HepG2 (cell line): ENCODE measurements around the gene HMGB2. TPM values are rescaled to one million over a fixed set of nuclear protein-coding genes. Genes with fewer than 3 reads are reported as not detected.

Experiments used
- ARNTL ChIP-seq: sonication (generic); formaldehyde crosslinking; IDR thresholded peaks from 2 replicates; pipeline ENCODE4 v1.4.0; 2020; ENCODE audit warnings: mild to moderate bottlenecking, missing genetic modification reagents
- CEBPZ ChIP-seq: IDR thresholded peaks from 2 replicates; pipeline ENCODE4 v1.6.1; 2012; ENCODE audit warnings: low read length, improper control_type of control experiment
- DMAP1 ChIP-seq: IDR thresholded peaks from 2 replicates; pipeline ENCODE4 v1.6.1; 2016
- EHMT2 ChIP-seq: fragments of 200-600 bp; sonication (generic); IDR thresholded peaks from 2 replicates; pipeline ENCODE4 v1.7.0; 2017; ENCODE audit warnings: antibody characterized with exemption, low read depth, low read length, borderline replicate concordance
- HNF1A ChIP-seq, 2 experiments: sonication (generic) in 1 of 2; formaldehyde crosslinking in 1 of 2; IDR thresholded peaks; 2 replicates each; pipeline versions ENCODE4 v1.4.0 to v1.6.1; 2016 to 2020; ENCODE audit warnings: borderline replicate concordance in 1 of 2, low read depth in 1 of 2, mild to moderate bottlenecking in 1 of 2, missing genetic modification reagents in 1 of 2
- HOXA7 ChIP-seq: sonication (generic); formaldehyde crosslinking; IDR thresholded peaks from 2 replicates; pipeline ENCODE4 v1.8.1; 2022; ENCODE audit warnings: mild to moderate bottlenecking, missing genetic modification reagents, moderate library complexity
- KDM5B ChIP-seq: sonication (generic); formaldehyde crosslinking; IDR thresholded peaks from 2 replicates; pipeline ENCODE4 v1.4.0; 2020; ENCODE audit warnings: missing genetic modification reagents, mild to moderate bottlenecking, borderline replicate concordance
- KMT2A ChIP-seq: sonication (generic); formaldehyde crosslinking; IDR thresholded peaks from 2 replicates; pipeline ENCODE4 v1.4.0; 2020; ENCODE audit warnings: missing genetic modification reagents
- MYNN ChIP-seq: sonication (generic); formaldehyde crosslinking; IDR thresholded peaks from 2 replicates; pipeline ENCODE4 v1.4.0; 2020; ENCODE audit warnings: mild to moderate bottlenecking, low read depth, missing genetic modification reagents
- RBM39 ChIP-seq: fragments of 200-400 bp; formaldehyde crosslinking; IDR thresholded peaks from one replicate; pipeline ENCODE4 v1.6.1; 2018; ENCODE audit warnings: antibody characterized with exemption, mild to moderate bottlenecking, low read depth, low read length; ENCODE audit not compliant: poor library complexity, severe bottlenecking
- SPEN ChIP-seq: sonication (generic); formaldehyde crosslinking; IDR thresholded peaks from 2 replicates; pipeline ENCODE4 v1.5.1; 2020; ENCODE audit warnings: low read depth, mild to moderate bottlenecking, missing genetic modification reagents
- ZFP36L2 ChIP-seq: sonication (generic); formaldehyde crosslinking; IDR thresholded peaks from 2 replicates; pipeline ENCODE4 v1.4.0; 2020; ENCODE audit warnings: missing genetic modification reagents
- ZFY ChIP-seq: sonication (generic); formaldehyde crosslinking; IDR thresholded peaks from 2 replicates; pipeline ENCODE4 v1.4.0; 2020; ENCODE audit warnings: missing genetic modification reagents
- ZNF121 ChIP-seq: sonication (generic); formaldehyde crosslinking; IDR thresholded peaks from 2 replicates; pipeline ENCODE4 v1.5.0; 2020; ENCODE audit warnings: mild to moderate bottlenecking, missing genetic modification reagents
- ZNF280B ChIP-seq: sonication (generic); formaldehyde crosslinking; IDR thresholded peaks from 2 replicates; pipeline ENCODE4 v1.5.0; 2020; ENCODE audit warnings: missing genetic modification reagents, mild to moderate bottlenecking, borderline replicate concordance
- ZNF292 ChIP-seq: sonication (generic); formaldehyde crosslinking; IDR thresholded peaks from 2 replicates; pipeline ENCODE4 v1.8.1; 2022; ENCODE audit warnings: mild to moderate bottlenecking, low read depth, missing genetic modification reagents, borderline replicate concordance
- ZNF34 ChIP-seq: sonication (generic); formaldehyde crosslinking; IDR thresholded peaks from 2 replicates; pipeline ENCODE4 v1.4.0; 2020; ENCODE audit warnings: mild to moderate bottlenecking, missing genetic modification reagents, borderline replicate concordance
- ZNF501 ChIP-seq: sonication (generic); formaldehyde crosslinking; IDR thresholded peaks from 2 replicates; pipeline ENCODE4 v1.5.1; 2020; ENCODE audit warnings: mild to moderate bottlenecking, moderate library complexity, missing genetic modification reagents
- ZNF672 ChIP-seq: sonication (generic); formaldehyde crosslinking; IDR thresholded peaks from 2 replicates; pipeline ENCODE4 v1.8.1; 2022; ENCODE audit warnings: missing genetic modification reagents
- polyA plus RNA-seq, 8 experiments: library from polyadenylated mRNA; depleted of rRNA in 3 of 8; stranded (reverse) in 7 of 8; unstranded in 1 of 8; fragments of >200 nt; fragmentation: Illumina TruSeq in 4 of 8; extraction: Trizol in 4 of 8; gene quantifications; 2 replicates each; pipeline versions ENCODE4 v1.2.1 to v1.2.3, GENCODE V29; 2011 to 2016; ENCODE audit warnings: low read depth in 4 of 8, missing spikeins in 1 of 8, mixed read lengths in 1 of 8; ENCODE audit not compliant: insufficient read depth in 1 of 8
- total RNA-seq, 5 experiments: library from RNA; depleted of rRNA; stranded (reverse); fragments of >200 nt; fragmentation: Illumina TruSeq; extraction: Trizol; gene quantifications; 2 replicates each; pipeline ENCODE4 v1.2.3, GENCODE V29; 2016; ENCODE audit warnings: low read depth in 1 of 5

HMGB2 gene
- total and polyA plus RNA-seq, 2 of the 13 experiments (the other 11 are each of a cell fraction or from before 2014, with no cell fraction given): 90.5 to 332 TPM

- TF ChIP-seq HNF1A (IDR thresholded peaks at IDR 0.05; ENCODE audit: low read depth) (no peak), HNF1A (CRISPR knock-in tag; IDR thresholded peaks at IDR 0.05; ENCODE audit: borderline replicate concordance) (peak; percentile 32; the same call in 1 of the 2 replicates), MYNN (CRISPR knock-in tag) (0 out of 2 replicates have a peak, but pooled peaks have one; percentile 37), KMT2A (CRISPR knock-in tag) (peak; percentile 81), ARNTL (CRISPR knock-in tag) (peak; percentile 77), ZNF280B (CRISPR knock-in tag) (peak; percentile 56; the same call in 1 of the 2 replicates), KDM5B (peak; percentile 72; the same call in 1 of the 2 replicates), DMAP1 (CRISPR knock-in tag) (no peak), HOXA7 (CRISPR knock-in tag) (no peak), ZNF34 (CRISPR knock-in tag) (no peak), EHMT2 (peak; percentile 40; the same call in 1 of the 2 replicates), ZFY (CRISPR knock-in tag) (peak; percentile 94), RBM39 (peak; percentile 64), ZNF501 (CRISPR knock-in tag) (0 out of 2 replicates have a peak, but pooled peaks have one; percentile 59), ZNF121 (peak; percentile 41; the same call in 1 of the 2 replicates), CEBPZ (no peak), ZFP36L2 (CRISPR knock-in tag) (no peak), SPEN (CRISPR knock-in tag) (peak; percentile 55), ZNF292 (CRISPR knock-in tag) (peak; percentile 62; the same call in 1 of the 2 replicates), ZNF672 (CRISPR knock-in tag) (no peak)
Observed at GRCh38 chr4:173370477-173371291, 36.5 kb upstream of the HMGB2 start, which contains the start of gene SAP30 (continued).
